Upper lobe of left lung (tissue), 6 donors: ENCODE results near the gene GRIK4. TPM values are rescaled to one million over a fixed set of nuclear protein-coding genes. Genes with fewer than 3 reads are reported as not detected.
A peak's percentile ranks its signal among the peaks of the same experiment; 100 is the strongest.

Experiments used
- ATAC-seq, 2 donors: fragments of 200-7000 bp; cut with Tn5 transposase; one replicate each; pipeline ENCODE4 v1.9.1; 2022; ENCODE audit warnings: mild to moderate bottlenecking in 2 of 2, moderate library complexity in 2 of 2; ENCODE audit not compliant: low FRiP score in 2 of 2
- DNase-seq, 2 donors: peaks; one replicate each; pipeline ENCODE4 v3.0.0-alpha.2; 2019 to 2020
- H3K27ac ChIP-seq, 4 donors: fragments of 200-600 bp; sonication (generic); one replicate each; pipeline ENCODE4 v1.5.1; 2016 to 2019
- H3K27me3 ChIP-seq, 4 donors: fragments of 200-600 bp; sonication (generic); one replicate each; pipeline ENCODE4 v1.5.1; 2017 to 2019
- H3K36me3 ChIP-seq, 4 donors: fragments of 200-600 bp; sonication (generic); one replicate each; pipeline ENCODE4 v1.5.1; 2016 to 2019
- H3K4me1 ChIP-seq, 4 donors: fragments of 200-600 bp; sonication (generic); one replicate each; pipeline ENCODE4 v1.5.1; 2018 to 2019
- H3K4me3 ChIP-seq, 4 donors: fragments of 200-600 bp; sonication (generic); one replicate each; pipeline ENCODE4 v1.5.1; 2017 to 2019; ENCODE audit warnings: mild to moderate bottlenecking in 2 of 4, moderate library complexity in 1 of 4
- H3K9me3 ChIP-seq, 4 donors: fragments of 200-600 bp; sonication (generic); one replicate each; pipeline ENCODE4 v1.5.1; 2018 to 2019
- CTCF ChIP-seq, 6 experiments: fragments of 450-650 bp in 4 of 6; fragments of 200-600 bp in 2 of 6; sonication (generic) in 2 of 6; IDR thresholded peaks; one replicate each; pipeline ENCODE4 v1.5.1; 2016 to 2019; ENCODE audit warnings: antibody characterized with exemption in 6 of 6
- EP300 ChIP-seq, 4 donors: sonication (generic); formaldehyde crosslinking; IDR thresholded peaks; one replicate each; pipeline ENCODE4 v1.5.1; 2017; ENCODE audit warnings: antibody characterized with exemption in 4 of 4, control low read depth in 2 of 4
- POLR2A ChIP-seq, 4 donors: fragments of 450-650 bp; IDR thresholded peaks; one replicate each; pipeline ENCODE4 v1.5.1; 2016 to 2017; ENCODE audit warnings: antibody characterized with exemption in 4 of 4, mild to moderate bottlenecking in 2 of 4
- POLR2AphosphoS5 ChIP-seq, 2 donors: sonication (generic); formaldehyde crosslinking; IDR thresholded peaks; one replicate each; pipeline ENCODE4 v1.5.1; 2017; ENCODE audit warnings: antibody characterized with exemption in 2 of 2
- WGBS, 2 donors: methylation state at CpG; one replicate each; pipeline ENCODE4 v1.1.5; 2017 to 2018; 5-methylcytosine and 5-hydroxymethylcytosine counted together
- total RNA-seq, 6 donors: library from RNA; depleted of rRNA in 4 of 6; stranded (reverse); fragments of >200 nt in 4 of 6; gene quantifications; one replicate each; pipeline versions ENCODE4 v1.1.0 to v1.2.1, GENCODE V29; 2016 to 2021
- donor health status: DM: no; HTN: no; CAD: no; lungs with moderate emphysema.
- donor health status: DM: no; HTN: yes; CAD: no; lungs with severe emphysema.

The GRIK4 gene
- total RNA-seq, 6 donors from 2014 or later, result 0.30 to 8.4 (median 0.78) TPM

GRCh38 chr11:120649316-120649715, 137.8 kb downstream of the GRIK4 start:
- TF ChIP-seq EP300 (IDR thresholded peaks at IDR 0.05) (no peak), POLR2AphosphoS5 (IDR thresholded peaks at IDR 0.05) (no peak), CTCF (IDR thresholded peaks at IDR 0.05) (no peak), POLR2A (IDR thresholded peaks at IDR 0.05) (no peak)
- WGBS, 2 donors, result 38 to 71% methylated on average over 4 to 5 of the region's 5 CpGs
- Histone ChIP-seq H3K27me3 (no peaks in the 10 kb centered on the region), H3K9me3 (no peaks in the 10 kb centered on the region), H3K4me3 (no peak overlapping the region), H3K27ac (no peak overlapping the region), H3K4me1 (peaks cover 0 to 4% (median 0%) of the 10 kb centered on the region in 4 donors), H3K36me3 (no peaks in the 10 kb centered on the region)
- peak in 1 of 2 donors; percentile 13 for ATAC-seq
- no peak for DNase-seq

- Histone ChIP-seq H3K4me1 (peaks cover 0 to 4% (median 0%) of the 10 kb centered on the region in 4 donors), H3K27ac (no peak overlapping the region), H3K27me3 (no peaks in the 10 kb centered on the region), H3K4me3 (no peak overlapping the region), H3K36me3 (no peaks in the 10 kb centered on the region), H3K9me3 (no peaks in the 10 kb centered on the region)
- TF ChIP-seq POLR2AphosphoS5 (IDR thresholded peaks at IDR 0.05) (no peak), EP300 (IDR thresholded peaks at IDR 0.05) (no peak), POLR2A (IDR thresholded peaks at IDR 0.05) (no peak), CTCF (IDR thresholded peaks at IDR 0.05) (no peak)
- DNase-seq (no peak), ATAC-seq (no peak)
- WGBS, 2 donors, result 75 to 77% methylated on average over 3 of the region's 3 CpGs
These were observed 139.8 kb downstream of the GRIK4 start for GRCh38 chr11:120651396-120651795.

- no peak overlapping the region for H3K27ac ChIP-seq
- WGBS, 2 donors, result 73 to 81% methylated on average over 6 of the region's 6 CpGs
- TF ChIP-seq POLR2AphosphoS5 (IDR thresholded peaks at IDR 0.05) (no peak), CTCF (IDR thresholded peaks at IDR 0.05) (no peak), EP300 (IDR thresholded peaks at IDR 0.05) (no peak), POLR2A (IDR thresholded peaks at IDR 0.05) (no peak)
- peaks cover 0 to 4% (median 0%) of the 10 kb centered on the region in 4 donors for H3K4me1 ChIP-seq
- no peaks in the 10 kb centered on the region for H3K27me3 ChIP-seq
- DNase-seq (no peak), ATAC-seq (no peak)
- H3K4me3 ChIP-seq, result no peak overlapping the region
- no peaks in the 10 kb centered on the region for H3K9me3 ChIP-seq
- no peaks in the 10 kb centered on the region for H3K36me3 ChIP-seq
These were observed 140.3 kb downstream of the GRIK4 start for GRCh38 chr11:120651836-120652235.

GRCh38 chr11:120652705-120653335, 141.3 kb downstream of the GRIK4 start:
- DNase-seq, result no peak
- ATAC-seq, result no peak
- H3K27me3 ChIP-seq, result no peaks in the 10 kb centered on the region
- WGBS, 2 donors, result 92 to 93% methylated on average over 3 of the region's 3 CpGs
- no peaks in the 10 kb centered on the region for H3K36me3 ChIP-seq
- H3K4me3 ChIP-seq, result no peak overlapping the region
- H3K27ac ChIP-seq, result no peak overlapping the region
- TF ChIP-seq POLR2A (IDR thresholded peaks at IDR 0.05), result no peak
- TF ChIP-seq POLR2AphosphoS5 (IDR thresholded peaks at IDR 0.05), result no peak
- no peak for TF ChIP-seq CTCF (IDR thresholded peaks at IDR 0.05)
- no peak for TF ChIP-seq EP300 (IDR thresholded peaks at IDR 0.05)
- no peaks in the 10 kb centered on the region for H3K9me3 ChIP-seq
- peaks cover 0 to 4% (median 0%) of the 10 kb centered on the region in 4 donors for H3K4me1 ChIP-seq

GRCh38 chr11:120655589-120655988, 144.0 kb downstream of the GRIK4 start:
- no peak for DNase-seq
- no peak overlapping the region for H3K4me3 ChIP-seq
- ATAC-seq, result no peak
- H3K27ac ChIP-seq, result no peak overlapping the region
- H3K27me3 ChIP-seq, result no peaks in the 10 kb centered on the region
- WGBS, 2 donors, result 93% methylated on average over 5 of the region's 5 CpGs
- no peaks in the 10 kb centered on the region for H3K36me3 ChIP-seq
- no peaks in the 10 kb centered on the region for H3K9me3 ChIP-seq
- TF ChIP-seq EP300 (IDR thresholded peaks at IDR 0.05) (no peak), CTCF (IDR thresholded peaks at IDR 0.05) (no peak)
- no peaks in the 10 kb centered on the region for H3K4me1 ChIP-seq
